ENCODE measurements around the gene MAN1C1.

DNA sequence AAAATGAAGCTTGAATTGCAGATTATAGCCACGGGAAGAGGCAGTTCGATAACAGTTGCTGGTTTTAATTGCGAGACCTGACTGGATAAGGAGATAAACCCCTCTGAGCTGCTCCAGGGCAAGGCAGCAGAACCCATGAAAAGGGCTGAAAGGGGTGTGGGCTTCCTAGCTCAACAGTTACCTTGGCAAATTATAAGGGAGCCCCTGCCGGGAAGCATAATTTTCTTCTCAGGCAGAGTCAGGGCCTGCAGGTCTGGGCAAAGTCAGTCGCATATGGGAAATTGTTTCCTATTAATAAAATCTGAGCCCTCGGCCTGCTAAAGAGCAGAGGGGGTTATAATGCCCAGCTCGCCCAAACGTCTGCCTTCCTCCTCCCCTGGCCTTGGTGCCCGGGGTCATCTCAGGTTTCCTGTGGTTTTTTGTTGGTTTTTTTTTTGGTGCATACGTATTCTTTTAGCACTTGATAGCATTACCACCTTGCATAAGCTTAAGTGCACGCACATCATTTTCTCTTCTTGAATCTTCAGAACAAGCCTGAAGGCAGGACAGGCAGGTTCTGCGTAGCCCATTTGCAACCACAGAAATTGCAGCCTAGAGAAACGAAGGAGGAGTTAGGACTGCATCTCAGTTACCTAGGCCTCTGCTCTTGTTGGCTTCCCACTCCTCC lies 149.5 kb downstream of the MAN1C1 start:
- no peak for TF ChIP-seq SUZ12 (IDR thresholded peaks at IDR 0.05; ENCODE audit: extremely low read depth, insufficient read depth, insufficient read length)
- no peak for TF ChIP-seq ZNF274 (IDR thresholded peaks at IDR 0.05; ENCODE audit: low read depth, low read length)

Data from NT2/D1 (cell line).